Glutamatergic neuron (in vitro differentiated cells): ENCODE measurements around the gene ADAP1. TPM values are rescaled to one million over a fixed set of nuclear protein-coding genes. Genes with fewer than 3 reads are reported as not detected.

Experiments
- DNase-seq: peaks from one replicate; pipeline ENCODE4 v3.0.0; 2022
- H3K27ac Mint-ChIP-seq: one replicate; pipeline ENCODE4 v1.8.0; 2020; ENCODE audit warnings: mild to moderate bottlenecking, mixed read lengths, inconsistent platforms; ENCODE audit not compliant: unreplicated experiment
- H3K27me3 Mint-ChIP-seq: one replicate; pipeline ENCODE4 v1.8.0; 2020; ENCODE audit warnings: mild to moderate bottlenecking, moderate library complexity, mixed read lengths, inconsistent platforms; ENCODE audit not compliant: unreplicated experiment
- H3K36me3 Mint-ChIP-seq: one replicate; pipeline ENCODE4 v1.8.0; 2020; ENCODE audit warnings: mild to moderate bottlenecking, mixed read lengths, inconsistent platforms; ENCODE audit not compliant: unreplicated experiment
- H3K4me1 Mint-ChIP-seq: one replicate; pipeline ENCODE4 v1.8.0; 2020; ENCODE audit warnings: mild to moderate bottlenecking, low read depth, mixed read lengths, inconsistent platforms; ENCODE audit not compliant: unreplicated experiment
- H3K4me3 Mint-ChIP-seq: one replicate; pipeline ENCODE4 v1.8.0; 2020; ENCODE audit warnings: mild to moderate bottlenecking, mixed read lengths, inconsistent platforms; ENCODE audit not compliant: unreplicated experiment
- H3K9me3 Mint-ChIP-seq: one replicate; pipeline ENCODE4 v1.8.0; 2020; ENCODE audit warnings: mild to moderate bottlenecking, moderate library complexity, mixed read lengths, inconsistent platforms; ENCODE audit not compliant: unreplicated experiment
- CTCF ChIP-seq: fragments of 200-600 bp; sonication (generic); IDR thresholded peaks from one replicate; pipeline ENCODE4 v1.5.0; 2021; ENCODE audit not compliant: partially characterized antibody, unreplicated experiment
- total RNA-seq: library from RNA; stranded (reverse); fragmentation: NEBNext Ultra II Directional; extraction: Animal tissue kit (Norgen Biotek cat#: 25700); gene quantifications from one replicate; pipeline ENCODE4 v1.2.1, GENCODE V29; 2021; ENCODE audit not compliant: unreplicated experiment

ADAP1 gene
- total RNA-seq, 1 donor from 2014 or later: 61.1 TPM

GRCh38 chr7:938546-939185 is 15.8 kb downstream of the ADAP1 start:
- H3K36me3 Mint-ChIP-seq: peaks cover 19% of the 10 kb centered on the region
- TF ChIP-seq CTCF: no peak
- DNase-seq: no peak
- H3K27ac Mint-ChIP-seq: no peak overlapping the region
- no peak overlapping the region for H3K4me3 Mint-ChIP-seq
- peaks cover 15% of the 10 kb centered on the region for H3K27me3 Mint-ChIP-seq
- H3K4me1 Mint-ChIP-seq: no peaks in the 10 kb centered on the region
- peaks cover 2% of the 10 kb centered on the region for H3K9me3 Mint-ChIP-seq

GRCh38 chr7:937856-938484 is 16.5 kb downstream of the ADAP1 start:
- Mint-ChIP-seq H3K4me1 (no peaks in the 10 kb centered on the region), H3K27ac (no peak overlapping the region), H3K9me3 (peaks cover 2% of the 10 kb centered on the region), H3K27me3 (peaks cover 15% of the 10 kb centered on the region), H3K4me3 (no peak overlapping the region), H3K36me3 (peaks cover 19% of the 10 kb centered on the region)
- no peak for DNase-seq
- no peak for TF ChIP-seq CTCF

- Mint-ChIP-seq H3K27ac (no peak overlapping the region), H3K27me3 (peaks cover 13% of the 10 kb centered on the region), H3K36me3 (peaks cover 14% of the 10 kb centered on the region), H3K4me1 (no peaks in the 10 kb centered on the region), H3K9me3 (no peaks in the 10 kb centered on the region), H3K4me3 (no peak overlapping the region)
- no peak for DNase-seq
- no peak for TF ChIP-seq CTCF
Observed at GRCh38 chr7:936386-937054, 18.0 kb downstream of the ADAP1 start.

GRCh38 chr7:935874-936385 is 18.6 kb downstream of the ADAP1 start:
- H3K36me3 Mint-ChIP-seq: peaks cover 10% of the 10 kb centered on the region
- H3K4me3 Mint-ChIP-seq: no peak overlapping the region
- H3K9me3 Mint-ChIP-seq: no peaks in the 10 kb centered on the region
- DNase-seq: no peak
- H3K27ac Mint-ChIP-seq: no peak overlapping the region
- H3K27me3 Mint-ChIP-seq: peaks cover 11% of the 10 kb centered on the region
- H3K4me1 Mint-ChIP-seq: no peaks in the 10 kb centered on the region
- no peak for TF ChIP-seq CTCF
